ENCODE measurements around the gene CEACAM4.

The CEACAM4 gene

GRCh38 chr19:41620171-41620570 lies 6.7 kb downstream of the CEACAM4 start:
- in situ Hi-C loops (cut with MboI; ENCODE audit: low pct_unique_long_range_greater_than_20kb, low sequenced_read_pairs), result no loop called here
- no peak for DNase-seq

- in situ Hi-C loops (cut with MboI; ENCODE audit: low pct_unique_long_range_greater_than_20kb, low sequenced_read_pairs), result no loop called here
Observed at GRCh38 chr19:41619018-41619556, 7.8 kb downstream of the CEACAM4 start.

GRCh38 chr19:41617941-41618730 lies 8.7 kb downstream of the CEACAM4 start:
- no peak for DNase-seq
- in situ Hi-C loops (cut with MboI; ENCODE audit: low pct_unique_long_range_greater_than_20kb, low sequenced_read_pairs), result no loop called here

More at GRCh38 chr19:41619018-41619556, 7.8 kb downstream of the CEACAM4 start:
- DNase-seq, result no peak

GRCh38 chr19:41616792-41617621 lies 9.9 kb downstream of the CEACAM4 start:
- in situ Hi-C loops (cut with MboI; ENCODE audit: low pct_unique_long_range_greater_than_20kb, low sequenced_read_pairs), result no loop called here
- peak; percentile 43 for DNase-seq

GRCh38 chr19:41615207-41615606 lies 11.7 kb downstream of the CEACAM4 start:
- no peak for DNase-seq
- in situ Hi-C loops (cut with MboI; ENCODE audit: low pct_unique_long_range_greater_than_20kb, low sequenced_read_pairs), result no loop called here

GRCh38 chr19:41612483-41612882 lies 14.4 kb downstream of the CEACAM4 start:
- in situ Hi-C loops (cut with MboI; ENCODE audit: low pct_unique_long_range_greater_than_20kb, low sequenced_read_pairs), result no loop called here
- no peak for DNase-seq

- in situ Hi-C loops (cut with MboI; ENCODE audit: low pct_unique_long_range_greater_than_20kb, low sequenced_read_pairs), result no loop called here
- no peak for DNase-seq
Observed at GRCh38 chr19:41610789-41611188, 16.1 kb downstream of the CEACAM4 start.

- DNase-seq, result no peak
- in situ Hi-C loops (cut with MboI; ENCODE audit: low pct_unique_long_range_greater_than_20kb, low sequenced_read_pairs), result no loop called here
Observed at GRCh38 chr19:41607668-41608067, 19.2 kb downstream of the CEACAM4 start.

- DNase-seq, result no peak
- in situ Hi-C loops (cut with MboI; ENCODE audit: low pct_unique_long_range_greater_than_20kb, low sequenced_read_pairs), result no loop called here
Observed at GRCh38 chr19:41606215-41606837, 20.5 kb downstream of the CEACAM4 start.

GRCh38 chr19:41604831-41605230 lies 22.0 kb downstream of the CEACAM4 start:
- in situ Hi-C loops (cut with MboI; ENCODE audit: low pct_unique_long_range_greater_than_20kb, low sequenced_read_pairs), result no loop called here
- DNase-seq, result no peak

- DNase-seq, result no peak
- in situ Hi-C loops (cut with MboI; ENCODE audit: low pct_unique_long_range_greater_than_20kb, low sequenced_read_pairs), result no loop called here
Observed at GRCh38 chr19:41601771-41602170, 25.1 kb downstream of the CEACAM4 start.

- in situ Hi-C loops (cut with MboI; ENCODE audit: low pct_unique_long_range_greater_than_20kb, low sequenced_read_pairs), result no loop called here
Observed at GRCh38 chr19:41599175-41599966, 27.5 kb downstream of the CEACAM4 start.

GRCh38 chr19:41597600-41598041 lies 29.3 kb downstream of the CEACAM4 start:
- peak; percentile 79 for DNase-seq
- in situ Hi-C loops (cut with MboI; ENCODE audit: low pct_unique_long_range_greater_than_20kb, low sequenced_read_pairs), result no loop called here

More at GRCh38 chr19:41599175-41599966, 27.5 kb downstream of the CEACAM4 start:
- DNase-seq, result no peak

GRCh38 chr19:41595890-41596280 lies 31.0 kb downstream of the CEACAM4 start:
- in situ Hi-C loops (cut with MboI; ENCODE audit: low pct_unique_long_range_greater_than_20kb, low sequenced_read_pairs), result no loop called here
- no peak for DNase-seq

GRCh38 chr19:41595258-41595889 lies 31.5 kb downstream of the CEACAM4 start:
- peak; percentile 69 for DNase-seq

GRCh38 chr19:41591951-41592562 lies 34.8 kb downstream of the CEACAM4 start:
- no peak for DNase-seq
- in situ Hi-C loops (cut with MboI; ENCODE audit: low pct_unique_long_range_greater_than_20kb, low sequenced_read_pairs), result no loop called here

More at GRCh38 chr19:41595258-41595889, 31.5 kb downstream of the CEACAM4 start:
- in situ Hi-C loops (cut with MboI; ENCODE audit: low pct_unique_long_range_greater_than_20kb, low sequenced_read_pairs), result no loop called here

- in situ Hi-C loops (cut with MboI; ENCODE audit: low pct_unique_long_range_greater_than_20kb, low sequenced_read_pairs), result no loop called here
- DNase-seq, result no peak
Observed at GRCh38 chr19:41590936-41591335, 35.9 kb downstream of the CEACAM4 start.

GRCh38 chr19:41589371-41589770 lies 37.5 kb downstream of the CEACAM4 start:
- no peak for DNase-seq
- in situ Hi-C loops (cut with MboI; ENCODE audit: low pct_unique_long_range_greater_than_20kb, low sequenced_read_pairs), result no loop called here
